Measurements from ENCODE around the gene AGAP1. TPM values are rescaled to one million over a fixed set of nuclear protein-coding genes. Genes with fewer than 3 reads are reported as not detected.

AGAP1 gene
- total RNA-seq, 1 experiment from 2014 or later: 25.8 TPM

DNA sequence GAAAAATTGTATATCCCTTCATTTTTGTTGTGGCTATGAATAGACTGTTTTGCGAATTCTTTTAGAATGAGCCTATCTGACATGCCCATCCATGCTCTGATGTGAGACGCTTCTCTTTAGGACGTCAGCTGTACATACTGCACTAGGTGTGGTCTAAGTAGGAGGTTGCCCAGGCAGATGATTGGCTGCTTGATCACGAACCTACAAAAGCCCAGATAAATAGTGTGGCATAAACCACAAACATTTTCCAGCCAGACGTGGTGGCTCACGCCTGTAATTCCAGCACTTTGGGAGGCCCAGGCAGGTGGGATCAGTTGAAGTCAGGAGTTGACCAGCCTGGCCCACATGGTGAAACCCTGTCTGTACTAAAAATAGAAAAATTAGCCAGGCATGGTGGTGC, 251.8 kb downstream of the AGAP1 start:
- TF ChIP-seq, protein P1, sequence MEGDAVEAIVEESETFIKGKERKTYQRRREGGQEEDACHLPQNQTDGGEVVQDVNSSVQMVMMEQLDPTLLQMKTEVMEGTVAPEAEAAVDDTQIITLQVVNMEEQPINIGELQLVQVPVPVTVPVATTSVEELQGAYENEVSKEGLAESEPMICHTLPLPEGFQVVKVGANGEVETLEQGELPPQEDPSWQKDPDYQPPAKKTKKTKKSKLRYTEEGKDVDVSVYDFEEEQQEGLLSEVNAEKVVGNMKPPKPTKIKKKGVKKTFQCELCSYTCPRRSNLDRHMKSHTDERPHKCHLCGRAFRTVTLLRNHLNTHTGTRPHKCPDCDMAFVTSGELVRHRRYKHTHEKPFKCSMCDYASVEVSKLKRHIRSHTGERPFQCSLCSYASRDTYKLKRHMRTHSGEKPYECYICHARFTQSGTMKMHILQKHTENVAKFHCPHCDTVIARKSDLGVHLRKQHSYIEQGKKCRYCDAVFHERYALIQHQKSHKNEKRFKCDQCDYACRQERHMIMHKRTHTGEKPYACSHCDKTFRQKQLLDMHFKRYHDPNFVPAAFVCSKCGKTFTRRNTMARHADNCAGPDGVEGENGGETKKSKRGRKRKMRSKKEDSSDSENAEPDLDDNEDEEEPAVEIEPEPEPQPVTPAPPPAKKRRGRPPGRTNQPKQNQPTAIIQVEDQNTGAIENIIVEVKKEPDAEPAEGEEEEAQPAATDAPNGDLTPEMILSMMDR (conservative IDR thresholded peaks at IDR 0.05): no peak
- Mint-ChIP-seq H3K27me3 (ENCODE audit: low read depth) (no peaks in the 10 kb centered on the region), H3K36me3 (ENCODE audit: insufficient read depth in 1 of 3, low read depth in 3 of 3) (peaks cover 10 to 29% (median 18%) of the 10 kb centered on the region in 3 experiments; a peak in 6 of 7 replicates), H3K4me3 (no peak overlapping the region), H3K9me3 (no peaks in the 10 kb centered on the region), H3K27ac (no peak overlapping the region; a peak in 1 of 7 replicates), H3K4me1 (peaks cover 24 to 28% of the 10 kb centered on the region in 2 experiments)
- no peak overlapping the region for H3K18ac ChIP-seq (ENCODE audit: insufficient read length, low read depth, low read length)
- no peak for DNase-seq
- H2BK120ac ChIP-seq (ENCODE audit: low read depth, low read length, poor library complexity, severe bottlenecking): no peak overlapping the region
- no peaks in the 10 kb centered on the region for H4K20me1 ChIP-seq (ENCODE audit: control insufficient read depth, insufficient read depth, insufficient read length)
- no peak overlapping the region for H3K23ac ChIP-seq (ENCODE audit: insufficient read length, low read depth, low read length)
- H3K9me3 ChIP-seq (ENCODE audit: control insufficient read depth, low read depth, low read length): no peaks in the 10 kb centered on the region
- H2BK5ac ChIP-seq (ENCODE audit: insufficient read length, low read length): no peak overlapping the region
- H3K4me2 ChIP-seq (ENCODE audit: insufficient read depth, insufficient read length, low read length): no peak overlapping the region
- H3K14ac ChIP-seq (ENCODE audit: insufficient read depth, low read length): no peak overlapping the region
- no peak overlapping the region for H2BK15ac ChIP-seq (ENCODE audit: low read depth, low read length)
- WGBS (ENCODE audit: extremely low coverage, insufficient read length, low lambda C conversion rate): no CpG with 5 or more reads among the region's 6 CpGs
- no peak overlapping the region for H3K9ac ChIP-seq (ENCODE audit: extremely low read depth, insufficient read length, low read length)
- no peak overlapping the region for H2AK5ac ChIP-seq (ENCODE audit: insufficient read length, low read length)
- no peaks in the 10 kb centered on the region for H3K79me2 ChIP-seq (ENCODE audit: insufficient read depth, low read length)
- no peaks in the 10 kb centered on the region for H3K4me1 ChIP-seq (ENCODE audit: insufficient read depth, low read length)
- no peak overlapping the region for H4K5ac ChIP-seq (ENCODE audit: insufficient read length, low read depth, low read length)
- no peaks in the 10 kb centered on the region for H3K27me3 ChIP-seq (ENCODE audit: insufficient read depth, low read length)
- H3K27ac ChIP-seq (ENCODE audit: insufficient read length, low read depth, low read length): no peak overlapping the region
- no peak overlapping the region for H2AFZ ChIP-seq (ENCODE audit: low read length)
- H2BK12ac ChIP-seq (ENCODE audit: insufficient read length, low read depth, low read length): no peak overlapping the region
- no peaks in the 10 kb centered on the region for H3K79me1 ChIP-seq (ENCODE audit: insufficient read depth, low read depth, low read length, poor library complexity, severe bottlenecking)
- no peak overlapping the region for H3K56ac ChIP-seq (ENCODE audit: insufficient read length, low read depth, low read length)
- H4K91ac ChIP-seq (ENCODE audit: insufficient read length, low read depth, low read length): no peak overlapping the region
- H3T11ph ChIP-seq (ENCODE audit: low read length): no peak overlapping the region
- H2BK20ac ChIP-seq (ENCODE audit: low read depth, low read length, poor library complexity, severe bottlenecking): no peak overlapping the region
- H3K4ac ChIP-seq (ENCODE audit: low read depth, low read length): no peak overlapping the region
- no peak overlapping the region for H4K8ac ChIP-seq (replicated peaks; ENCODE audit: insufficient read length, low read depth, low read length)
- H3K23me2 ChIP-seq (ENCODE audit: insufficient read length, low read depth, low read length, poor library complexity, severe bottlenecking): no peaks in the 10 kb centered on the region

Data from H9 (cell line).